ENCODE results near the gene PEDS1.
"Not testable (repeated sequence)": the region's sequence is repeated elsewhere in the genome, so short reads cannot be mapped to it uniquely, and the experiment has no call there.

The PEDS1 gene

GRCh38 chr20:50190251-50191064 lies 36.9 kb upstream of the PEDS1 start, which contains the start of gene CEBPB:
Gene CEBPB (plus strand): TSS chr20:50190830. CDS start chr20:50191034, 204 bp downstream.
- peak; percentile 86 for DNase-seq

DNA sequence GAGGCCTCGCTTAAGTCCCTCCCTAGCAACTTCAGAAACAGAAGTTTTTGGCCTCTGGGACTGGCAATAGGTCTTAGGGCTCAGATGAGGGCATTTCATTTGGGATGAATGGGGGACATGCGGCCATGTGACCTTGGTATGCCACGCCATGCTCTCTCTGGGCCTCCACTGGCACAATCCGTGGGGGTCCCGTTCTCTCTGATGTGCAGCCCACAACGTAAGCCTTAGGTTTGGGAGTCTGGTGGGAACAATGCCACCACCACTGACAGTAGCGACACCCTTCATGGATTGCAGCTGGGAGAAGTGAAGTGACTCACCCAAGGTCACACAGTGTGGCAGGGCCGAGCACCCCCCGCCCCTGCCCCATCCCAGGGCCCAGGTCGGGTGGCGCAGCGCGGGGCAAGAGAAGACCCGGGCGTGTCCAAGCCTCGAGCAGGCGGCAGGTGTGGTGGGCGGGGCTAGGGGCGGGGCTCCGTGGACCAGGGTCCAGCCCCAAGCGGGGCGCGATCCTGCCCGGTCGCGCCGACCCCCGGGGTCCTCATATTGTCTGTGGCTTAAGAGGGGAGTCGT lies 36.2 kb upstream of the PEDS1 start:
- peak; percentile 50 for DNase-seq

GRCh38 chr20:50188879-50189680 lies 35.6 kb upstream of the PEDS1 start:
- no peak for DNase-seq

DNA sequence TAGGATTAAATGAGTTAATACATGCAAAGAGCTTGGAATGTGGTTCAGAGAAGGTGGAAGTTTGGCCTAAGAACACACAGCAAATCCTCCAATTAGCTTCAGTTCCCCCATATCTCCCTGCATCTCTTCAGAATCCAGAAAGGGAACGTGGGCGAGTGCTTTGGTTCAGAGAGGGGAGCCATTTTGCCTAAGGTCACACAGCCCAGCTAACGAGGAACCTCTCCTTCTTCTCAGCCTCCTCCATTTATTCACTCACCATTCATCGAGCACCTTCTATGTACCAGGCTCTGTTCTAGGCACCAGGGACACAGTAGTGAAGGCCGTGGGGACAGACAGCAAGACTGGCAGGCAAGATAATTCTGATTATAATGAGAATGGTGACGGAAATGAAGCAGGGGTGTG lies 34.8 kb upstream of the PEDS1 start:
- DNase-seq: no peak

GRCh38 chr20:50187403-50188051 lies 34.0 kb upstream of the PEDS1 start:
- DNase-seq: no peak

DNA sequence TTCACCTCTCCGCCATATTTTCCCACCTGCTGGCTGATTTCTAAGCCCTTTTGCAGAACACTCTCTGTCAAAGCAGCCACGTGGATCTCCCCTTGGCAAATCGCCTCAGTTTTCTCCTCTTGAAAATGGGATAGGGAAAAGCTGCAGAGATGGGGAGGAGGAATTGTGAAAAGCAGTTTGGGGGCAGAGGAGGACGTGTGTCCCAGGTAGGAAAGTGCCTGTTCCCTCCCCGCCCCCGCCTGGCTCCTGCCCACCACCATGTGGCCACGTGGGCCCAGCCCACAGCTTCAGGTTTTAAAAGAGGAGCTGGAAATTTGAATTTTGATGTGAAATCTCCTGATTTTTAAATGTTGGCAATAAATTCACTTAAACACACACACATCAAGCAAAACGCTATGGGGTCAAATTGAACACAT lies 33.5 kb upstream of the PEDS1 start:
- no peak for DNase-seq

DNA sequence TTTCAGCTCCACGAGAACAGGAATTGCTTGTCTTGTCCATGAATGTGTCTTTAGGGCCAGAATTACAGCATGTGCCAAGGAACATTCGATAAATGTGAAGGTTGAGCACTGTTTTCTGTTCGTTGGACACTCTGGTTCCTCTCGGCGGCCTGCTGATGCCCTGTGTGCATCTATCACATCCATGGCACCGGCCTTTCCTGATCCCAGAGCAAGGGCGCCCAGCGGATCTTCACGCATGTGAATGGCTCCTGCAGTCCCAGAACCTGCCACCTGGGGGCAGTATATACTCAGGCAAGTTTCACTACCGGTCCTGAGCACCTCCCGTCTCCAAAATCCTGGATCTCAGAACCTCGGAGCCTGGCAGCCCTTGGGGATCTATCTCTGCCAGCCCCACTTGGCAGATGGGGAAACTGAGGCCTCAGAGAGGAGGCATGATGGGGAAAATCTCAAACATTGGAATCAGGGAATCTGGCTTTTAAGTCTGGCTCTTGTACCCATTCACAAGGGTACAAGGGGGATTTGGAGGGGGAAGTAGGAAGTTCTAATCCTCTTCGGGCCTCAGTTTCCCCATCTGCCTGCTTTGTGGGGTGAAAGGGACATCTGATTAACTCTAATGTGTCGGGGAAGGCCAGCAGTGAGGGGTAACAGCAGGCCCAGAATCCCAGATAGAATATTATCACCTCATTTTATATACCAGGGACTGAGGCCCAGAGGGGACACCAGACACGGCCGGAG lies 32.8 kb upstream of the PEDS1 start:
- peak; percentile 91 for DNase-seq

DNA sequence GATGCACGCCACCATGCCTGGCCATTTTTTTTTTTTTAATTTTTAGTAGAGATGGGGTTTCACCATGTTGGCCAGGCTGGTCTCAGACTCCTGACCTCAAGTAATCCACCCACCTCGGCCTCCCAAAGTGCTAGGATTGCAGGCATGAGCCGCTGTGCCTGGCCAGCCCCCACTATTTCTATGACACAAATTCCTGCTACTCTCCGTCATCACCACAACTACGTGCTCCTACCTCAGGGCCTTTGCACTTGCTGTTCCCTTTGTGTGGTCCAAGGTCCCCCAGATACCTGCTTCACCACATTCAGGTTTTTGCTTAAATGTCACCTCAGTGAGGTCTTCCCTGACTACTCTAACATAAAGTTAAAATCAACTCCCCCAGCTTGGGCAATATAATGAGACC lies 31.9 kb upstream of the PEDS1 start:
- no peak for DNase-seq

DNA sequence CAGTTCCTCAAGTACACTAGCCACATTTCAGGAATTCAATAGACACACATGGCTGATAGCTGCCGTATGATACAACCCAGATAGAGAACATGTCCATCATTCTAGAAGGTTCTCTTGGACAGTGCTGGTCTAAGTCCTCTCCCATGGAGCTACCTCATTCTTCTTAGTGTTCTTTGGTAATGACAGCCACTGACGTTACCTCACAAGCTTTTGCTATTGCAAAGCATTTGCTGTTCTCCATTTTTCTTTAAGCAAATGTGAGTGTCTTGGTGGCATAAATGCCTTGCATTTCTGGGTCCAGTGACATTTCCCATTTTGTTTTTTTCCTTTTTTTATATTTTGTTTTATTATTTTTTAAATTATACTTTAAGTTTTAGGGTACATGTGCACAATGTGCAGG lies 28.8 kb upstream of the PEDS1 start:
- no peak for DNase-seq

DNA sequence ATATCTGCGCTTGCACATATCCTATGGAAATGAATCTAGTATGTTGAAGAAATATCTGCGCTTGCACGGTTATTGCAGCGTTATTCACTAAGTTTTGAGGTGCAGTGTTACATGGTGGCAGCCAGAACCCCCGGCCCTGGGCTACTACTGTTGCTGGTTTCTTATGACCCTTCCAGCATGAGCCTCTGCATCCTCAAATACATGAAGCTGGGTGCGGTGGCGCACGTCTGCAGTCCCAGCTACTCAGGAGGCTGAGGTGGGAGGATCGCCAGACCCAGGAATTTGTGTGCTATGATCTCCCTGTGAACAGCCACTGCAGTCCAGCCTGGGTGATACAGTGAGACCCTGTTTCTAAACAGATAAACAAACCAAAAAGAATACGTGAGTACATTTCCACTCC lies 27.8 kb upstream of the PEDS1 start:
- no peak for DNase-seq

DNA sequence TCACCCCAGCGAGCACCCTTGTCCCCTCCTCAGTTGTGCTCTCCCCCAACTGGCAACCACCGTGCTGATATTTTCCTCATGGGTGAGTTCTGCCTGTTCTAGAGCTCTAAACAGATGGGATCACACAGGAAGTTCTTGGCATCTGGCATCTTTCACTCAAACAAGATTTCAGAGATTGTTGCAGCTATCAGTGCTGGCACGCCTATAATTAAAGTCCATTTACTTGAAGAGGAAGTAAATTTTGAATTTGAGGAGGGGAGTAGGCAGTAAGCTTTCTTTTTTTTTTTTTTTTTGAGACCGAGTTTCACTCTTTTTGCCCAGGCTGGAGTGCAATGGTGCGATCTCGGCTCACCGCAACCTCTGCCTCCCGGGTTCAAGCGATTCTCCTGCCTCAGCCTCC lies 25.1 kb upstream of the PEDS1 start:
- DNase-seq: not testable (repeated sequence)

DNA sequence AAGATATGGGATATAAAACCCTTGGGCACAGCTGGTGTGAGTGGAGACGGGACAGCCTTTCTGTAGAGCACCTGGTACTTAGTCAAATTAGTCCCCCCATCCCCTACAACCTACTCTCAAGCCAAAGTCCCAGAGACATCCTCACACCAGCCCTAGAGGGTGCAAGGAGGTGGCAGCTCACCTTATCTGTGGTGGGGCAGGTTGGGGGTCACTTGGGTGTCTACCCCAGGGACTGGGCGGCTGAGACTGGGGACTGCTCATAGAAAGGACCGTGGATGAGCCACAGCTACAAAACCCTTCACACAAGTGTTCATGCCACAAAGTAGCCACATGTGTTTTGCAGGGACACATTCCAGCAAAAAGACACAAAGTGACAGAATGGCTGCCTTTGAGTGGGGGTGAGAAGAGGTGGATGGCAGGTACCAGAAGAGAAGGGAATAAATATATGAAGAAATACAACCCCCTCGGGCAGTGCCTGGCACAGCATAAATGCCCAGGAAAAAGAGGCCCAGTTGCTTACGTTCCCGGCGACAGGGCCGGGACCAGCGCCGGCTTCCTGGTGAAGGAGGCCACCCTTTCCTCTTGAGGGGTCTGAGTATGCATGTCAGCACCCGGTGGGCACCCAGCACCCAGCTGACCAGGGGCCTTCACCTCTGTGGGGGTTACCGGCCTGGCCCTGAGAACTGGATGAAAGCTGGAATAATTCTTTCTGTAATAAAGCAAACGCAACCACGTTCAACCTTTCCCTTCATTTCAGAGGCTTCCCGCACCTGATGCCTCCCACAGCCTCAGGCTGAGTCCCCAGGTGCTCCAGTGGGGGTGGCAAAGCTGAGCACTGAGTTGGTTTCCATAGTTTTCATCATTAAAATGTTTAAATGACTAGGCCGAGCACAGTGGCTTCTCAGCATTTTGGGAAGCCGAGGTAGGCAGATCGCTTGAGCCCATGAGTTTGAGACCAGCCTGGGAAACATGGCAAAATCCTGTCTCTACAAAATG lies 22.7 kb upstream of the PEDS1 start:
- DNase-seq: no peak

DNA sequence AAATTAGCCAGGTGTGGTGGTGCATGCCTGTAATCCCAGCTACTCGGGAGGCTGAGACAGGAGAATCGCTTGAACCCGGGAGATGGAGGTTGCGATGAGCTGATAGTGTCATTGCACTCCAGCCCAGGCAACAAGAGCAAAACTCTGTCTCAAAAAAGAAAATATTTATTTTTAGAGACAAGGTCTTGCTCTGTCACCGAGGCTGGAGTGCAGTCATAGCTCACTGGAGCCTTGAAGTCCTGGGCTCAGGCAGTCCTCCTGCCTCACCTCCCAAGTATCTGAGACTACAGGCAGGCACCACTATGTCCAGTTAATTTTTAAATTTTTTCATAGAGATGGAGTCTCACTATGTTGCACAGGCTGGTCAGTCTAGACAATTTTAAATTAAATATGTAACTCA lies 20.9 kb upstream of the PEDS1 start:
- DNase-seq: no peak

DNA sequence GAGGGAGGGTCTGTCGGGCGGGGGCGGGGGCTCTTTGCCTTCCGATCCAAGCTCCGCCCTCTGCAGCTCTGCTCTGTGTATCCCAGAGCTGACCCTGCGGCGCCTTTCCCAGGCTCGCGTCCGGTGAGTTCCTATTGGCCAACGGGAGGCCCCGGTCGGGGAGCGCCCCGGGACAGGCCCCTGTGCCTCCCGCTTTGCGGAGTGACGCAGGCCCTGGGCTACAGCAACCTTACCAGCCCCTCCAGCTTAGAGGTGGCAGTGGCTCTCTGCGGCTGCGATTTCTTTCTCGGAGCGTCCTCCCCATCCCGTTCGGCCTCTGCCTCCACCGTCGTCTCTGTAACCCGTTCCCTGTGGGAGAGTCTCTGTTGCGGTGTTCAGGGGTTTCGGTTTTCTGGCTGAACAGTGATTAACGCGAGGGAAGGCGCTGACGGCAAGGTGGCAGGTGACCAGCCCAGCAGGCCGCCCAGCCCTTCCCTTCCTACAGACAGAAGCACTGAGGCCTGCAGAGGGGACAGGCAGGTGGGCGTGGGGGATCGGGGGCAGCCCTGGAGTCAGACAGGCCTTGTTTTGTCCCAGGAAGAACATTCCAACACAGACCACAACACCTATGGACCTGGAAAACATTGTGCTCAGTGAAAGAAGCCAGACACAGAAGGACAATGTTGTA lies 19.0 kb upstream of the PEDS1 start:
- DNase-seq: no peak

DNA sequence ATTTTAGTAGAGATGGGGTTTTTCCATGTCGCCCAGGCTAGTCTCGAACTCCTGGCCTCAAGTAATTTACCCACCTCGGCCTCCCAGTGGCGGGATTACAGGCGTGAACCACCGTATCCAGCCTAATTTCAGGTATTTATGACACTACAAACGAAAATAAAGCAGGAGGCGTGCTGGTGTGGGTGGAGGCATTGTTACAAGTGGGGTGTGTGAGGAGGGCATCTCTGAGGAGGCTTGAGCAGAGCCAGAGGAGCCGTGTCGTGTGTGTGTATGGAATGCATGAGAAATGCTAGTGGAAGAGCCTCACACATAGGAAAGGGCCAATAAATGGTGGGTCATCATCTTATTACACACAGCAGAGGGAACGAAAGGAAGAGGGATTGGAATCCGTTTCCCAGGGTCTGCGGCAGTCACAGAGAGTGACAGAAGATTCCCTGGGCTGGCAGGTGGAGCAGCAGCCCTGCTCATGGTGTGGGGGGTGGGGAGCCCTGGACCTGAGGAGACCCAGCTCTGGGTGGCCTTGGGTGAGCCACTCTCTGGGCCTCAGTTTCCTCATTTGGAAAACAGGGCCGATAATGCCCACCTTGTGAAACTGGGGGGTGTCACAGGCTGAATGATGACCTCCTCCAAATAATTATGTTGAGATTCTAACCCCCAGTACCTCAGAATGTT lies 17.2 kb upstream of the PEDS1 start:
- no peak for DNase-seq

- DNase-seq: peak; percentile 87
Observed at GRCh38 chr20:50169329-50169823, 15.9 kb upstream of the PEDS1 start.

DNA sequence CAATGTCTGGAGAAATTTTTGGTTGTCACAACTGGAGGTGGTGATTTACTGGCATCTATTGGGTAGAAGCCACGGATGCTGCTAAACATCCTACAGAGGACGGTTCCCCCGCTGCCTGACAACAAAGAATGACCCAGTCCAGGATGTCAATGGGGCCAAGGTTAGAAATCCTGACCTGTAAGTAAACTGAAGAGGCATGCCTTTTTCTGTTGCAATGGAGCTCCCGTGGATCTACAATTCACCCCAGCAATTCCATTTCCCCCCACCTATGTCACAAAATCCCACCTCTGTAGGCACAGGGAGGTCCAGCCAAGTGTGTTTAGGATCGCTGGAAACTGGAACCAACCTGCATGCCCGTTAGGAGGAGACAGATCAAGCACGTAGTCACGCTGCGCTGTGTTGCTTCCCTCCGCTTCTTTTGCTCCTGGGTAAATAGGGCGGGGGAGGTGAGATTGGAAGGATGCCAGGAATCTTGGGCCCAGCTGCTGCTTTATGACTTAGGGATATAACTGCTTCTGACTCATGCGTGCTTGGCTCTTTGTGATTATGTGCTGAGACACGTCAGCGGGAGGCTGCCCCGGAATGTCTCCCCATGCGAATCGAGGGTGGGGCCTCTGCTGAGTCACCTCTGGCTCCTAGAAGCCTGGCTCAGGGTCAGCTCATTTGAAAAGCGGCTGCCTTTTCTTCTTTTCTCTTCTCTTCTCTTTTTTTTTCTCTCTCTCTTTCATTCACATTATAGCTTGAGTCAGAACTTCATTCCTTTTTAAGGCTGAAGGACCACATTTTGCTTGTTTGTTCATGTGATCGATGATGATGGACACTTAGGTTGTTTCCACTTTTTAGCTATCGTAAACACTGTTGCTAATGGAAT lies 12.4 kb upstream of the PEDS1 start:
- peak; percentile 85 for DNase-seq

- no peak for DNase-seq
Observed at GRCh38 chr20:50163570-50164317, 10.2 kb upstream of the PEDS1 start.
